Caco-2 (cell line): ENCODE results near the gene SLTM. TPM values are rescaled to one million over a fixed set of nuclear protein-coding genes. Genes with fewer than 3 reads are reported as not detected.

Experiments used
- BruUV-seq: library from RNA; stranded (reverse); fragments of 400-500 nt; replicated peaks from 2 replicates; lab custom pipeline; 2021; lab: Mats Ljungman, UMichigan
- CTCF ChIA-PET: fragments of 300-600 bp; sonication (Branson Sonifier 250); formaldehyde crosslinking; loops from one replicate; lab custom pipeline; 2022; ENCODE audit warnings: antibody characterized with exemption; lab: Charles Lee
- POLR2A ChIA-PET: fragments of 300-600 bp; sonication (Branson Sonifier 250); formaldehyde crosslinking; loops from one replicate; lab custom pipeline; 2022; ENCODE audit warnings: antibody characterized with exemption; lab: Charles Lee
- DNase-seq, 2 experiments: peaks; one replicate each; pipeline versions ENCODE4 v3.0.0 to v3.0.0-alpha.2; 2020 to 2022
- H3K27me3 ChIP-seq: replicated peaks from 2 replicates; pipeline ENCODE4 v1.6.0; 2011; ENCODE audit warnings: low read length; ENCODE audit not compliant: control insufficient read depth, insufficient read depth
- H3K36me3 ChIP-seq: 2 replicates; pipeline ENCODE4 v1.5.1; 2011; ENCODE audit warnings: low read length; ENCODE audit not compliant: control insufficient read depth, insufficient read depth
- H3K4me1 ChIP-seq: fragments of 250-450 bp; sonication (Bioruptor Pico); 2 replicates; pipeline ENCODE4 v1.5.1; 2020; ENCODE audit warnings: mild to moderate bottlenecking
- H3K4me3 ChIP-seq: 2 replicates; pipeline ENCODE4 v1.5.1; 2011; ENCODE audit warnings: low read depth, mild to moderate bottlenecking, control low read depth, low read length
- H3K9me3 ChIP-seq: fragments of 250-450 bp; sonication (Bioruptor Pico); 2 replicates; pipeline ENCODE4 v1.5.1; 2020; ENCODE audit warnings: mild to moderate bottlenecking, moderate library complexity
- H3K27ac Mint-ChIP-seq: one replicate; pipeline ENCODE4 v1.8.0; 2022; ENCODE audit warnings: mixed read lengths; ENCODE audit not compliant: unreplicated experiment
- H3K27me3 Mint-ChIP-seq: one replicate; pipeline ENCODE4 v1.8.0; 2022; ENCODE audit warnings: mixed read lengths; ENCODE audit not compliant: insufficient read depth, unreplicated experiment
- H3K36me3 Mint-ChIP-seq: one replicate; pipeline ENCODE4 v1.8.0; 2022; ENCODE audit warnings: mild to moderate bottlenecking, mixed read lengths; ENCODE audit not compliant: insufficient read depth, unreplicated experiment
- H3K4me1 Mint-ChIP-seq: one replicate; pipeline ENCODE4 v1.8.0; 2022; ENCODE audit warnings: low read depth, mixed read lengths; ENCODE audit not compliant: unreplicated experiment
- H3K4me3 Mint-ChIP-seq: one replicate; pipeline ENCODE4 v1.8.0; 2022; ENCODE audit warnings: mild to moderate bottlenecking, moderate library complexity, mixed read lengths; ENCODE audit not compliant: unreplicated experiment
- H3K9me3 Mint-ChIP-seq: one replicate; pipeline ENCODE4 v1.8.0; 2022; ENCODE audit warnings: mixed read lengths; ENCODE audit not compliant: unreplicated experiment
- CTCF ChIP-seq, 2 experiments: fragments of 200-600 bp in 1 of 2; IDR thresholded peaks; 1 replicate in 1 of 2; 2 replicates in 1 of 2; pipeline versions ENCODE4 v1.5.1 to v1.8.0; 2011 to 2022; ENCODE audit warnings: antibody characterized with exemption in 1 of 2, control low read depth in 1 of 2, inconsistent platforms in 1 of 2, low read depth in 1 of 2, low read length in 1 of 2, mild to moderate bottlenecking in 1 of 2, moderate library complexity in 1 of 2; ENCODE audit not compliant: insufficient read depth in 1 of 2, severe bottlenecking in 1 of 2, unreplicated experiment in 1 of 2
- intact Hi-C: fragments of 100-400 bp; cut with micrococcal nuclease; formaldehyde crosslinking; loops from one replicate; pipeline ENCODE4 v1.10.0; 2022; ENCODE audit not compliant: unreplicated experiment
- total RNA-seq: library from RNA; stranded (reverse); gene quantifications from 2 replicates; pipeline ENCODE4 v1.2.3, GENCODE V29; 2022

The SLTM gene
- total RNA-seq, 1 experiment from 2014 or later, result 79.5 TPM

- peaks cover 50% of the 10 kb centered on the region for H3K36me3 Mint-ChIP-seq
- H3K36me3 ChIP-seq, result peaks cover 3% of the 10 kb centered on the region; the same call in 1 of the 2 replicates
- intact Hi-C loops, result no loop called here
- peaks cover 10% of the 10 kb centered on the region for H3K4me1 Mint-ChIP-seq
- no peak for DNase-seq
- ChIA-PET POLR2A (interaction anchor here (0.7 kb wide), 1 partner anchor 9 kb away, joined by 3 read pairs; no protein-coding TSS in a partner anchor), CTCF (no interaction called here)
- no peak overlapping the region for H3K4me3 ChIP-seq
- H3K27me3 ChIP-seq, result no peaks in the 10 kb centered on the region
- H3K9me3 ChIP-seq, result no peaks in the 10 kb centered on the region
- peaks cover 11% of the 10 kb centered on the region for H3K4me1 ChIP-seq
- H3K4me3 Mint-ChIP-seq, result no peak overlapping the region
- H3K9me3 Mint-ChIP-seq, result no peaks in the 10 kb centered on the region
- no TSS peak for BruUV-seq
- H3K27ac Mint-ChIP-seq, result no peak overlapping the region
- TF ChIP-seq CTCF (IDR thresholded peaks at IDR 0.05; ENCODE audit: insufficient read depth in 1 of 2, low read depth in 1 of 2, low read length in 1 of 2, severe bottlenecking in 1 of 2, unreplicated experiment in 1 of 2), result no peak
- H3K27me3 Mint-ChIP-seq, result no peaks in the 10 kb centered on the region
These were observed 57.0 kb downstream of the SLTM start for GRCh38 chr15:58876306-58877106.

- no peak for DNase-seq
- CTCF ChIA-PET, result interaction anchor here (0.6 kb wide), 1 partner anchor 804 kb away, joined by 4 read pairs; no protein-coding TSS in a partner anchor
- intact Hi-C loops, result no loop called here
- BruUV-seq, result no TSS peak
- no peaks in the 10 kb centered on the region for H3K27me3 ChIP-seq
- peaks cover 38% of the 10 kb centered on the region for H3K36me3 Mint-ChIP-seq
- POLR2A ChIA-PET, result no interaction called here
- TF ChIP-seq CTCF (IDR thresholded peaks at IDR 0.05; ENCODE audit: insufficient read depth in 1 of 2, low read depth in 1 of 2, low read length in 1 of 2, severe bottlenecking in 1 of 2, unreplicated experiment in 1 of 2), result no peak
- peaks cover 10% of the 10 kb centered on the region for H3K4me1 Mint-ChIP-seq
- no peak overlapping the region for H3K27ac Mint-ChIP-seq
- H3K9me3 Mint-ChIP-seq, result no peaks in the 10 kb centered on the region
- peaks cover 11% of the 10 kb centered on the region for H3K4me1 ChIP-seq
- no peaks in the 10 kb centered on the region for H3K9me3 ChIP-seq
- no peak overlapping the region for H3K4me3 Mint-ChIP-seq
- H3K27me3 Mint-ChIP-seq, result no peaks in the 10 kb centered on the region
- peaks cover 3% of the 10 kb centered on the region; the same call in 1 of the 2 replicates for H3K36me3 ChIP-seq
- no peak overlapping the region for H3K4me3 ChIP-seq
These were observed 58.1 kb downstream of the SLTM start for GRCh38 chr15:58875343-58875742.

DNA sequence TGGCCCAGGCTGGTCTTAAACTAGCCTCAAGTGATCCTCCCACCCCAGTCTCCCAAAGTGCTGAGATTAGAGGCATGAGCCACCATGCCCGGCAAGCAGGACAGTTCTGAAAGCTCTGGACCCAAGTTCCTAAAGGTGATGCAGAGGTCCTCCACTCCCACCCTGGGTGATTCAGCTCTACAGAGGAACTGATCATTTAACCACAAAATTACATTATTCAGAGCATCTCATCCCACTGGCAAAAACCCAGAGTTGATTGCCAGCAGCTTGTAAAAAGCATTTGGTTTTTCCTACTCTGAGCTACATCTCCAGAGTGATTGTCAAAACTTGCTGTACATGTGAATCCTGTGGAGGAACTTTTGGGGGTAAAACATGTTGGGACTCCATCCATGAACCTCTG lies 60.2 kb downstream of the SLTM start:
- Mint-ChIP-seq H3K4me3 (no peak overlapping the region), H3K4me1 (peaks cover 10% of the 10 kb centered on the region), H3K9me3 (no peaks in the 10 kb centered on the region), H3K27ac (no peak overlapping the region), H3K27me3 (no peaks in the 10 kb centered on the region), H3K36me3 (peaks cover 22% of the 10 kb centered on the region)
- ChIA-PET POLR2A (no interaction called here), CTCF (no interaction called here)
- peaks cover 11% of the 10 kb centered on the region for H3K4me1 ChIP-seq
- no peaks in the 10 kb centered on the region for H3K9me3 ChIP-seq
- H3K4me3 ChIP-seq, result no peak overlapping the region
- no peaks in the 10 kb centered on the region for H3K27me3 ChIP-seq
- no TSS peak for BruUV-seq
- intact Hi-C loops, result no loop called here
- peaks cover 1% of the 10 kb centered on the region; the same call in 1 of the 2 replicates for H3K36me3 ChIP-seq
- TF ChIP-seq CTCF (IDR thresholded peaks at IDR 0.05; ENCODE audit: insufficient read depth in 1 of 2, low read depth in 1 of 2, low read length in 1 of 2, severe bottlenecking in 1 of 2, unreplicated experiment in 1 of 2), result no peak
- no peak for DNase-seq
